RWPE1 (cell line): ENCODE results near the gene LASP1NB.

Source experiments
- CTCF ChIA-PET: fragments of 350-600 bp; sonication (Branson Sonifier 250); formaldehyde crosslinking; extraction: SDS; loops from one replicate; lab custom pipeline; 2021; lab: Yijun Ruan, JAX
- POLR2A ChIA-PET: fragments of 400-600 bp; formaldehyde crosslinking; extraction: SDS; loops from one replicate; lab custom pipeline; 2020; ENCODE audit warnings: antibody characterized with exemption; ENCODE audit not compliant: low non-redundant PET; lab: Yijun Ruan, JAX
- DNase-seq: peaks from one replicate; pipeline ENCODE4 v3.0.0; 2012; ENCODE audit warnings: low spot score
- H3K27ac ChIP-seq: fragments of 450-650 bp; 2 replicates; pipeline ENCODE4 v1.5.1; 2017
- CTCF ChIP-seq: fragments of 450-650 bp; conservative IDR thresholded peaks from 2 replicates; pipeline ENCODE4 v1.5.1; 2017; ENCODE audit warnings: low read depth, mild to moderate bottlenecking

Gene LASP1NB

GRCh38 chr17:38893607-38894006 lies 31.8 kb upstream of the LASP1NB start:
- ChIA-PET POLR2A (interaction anchor here (1.2 kb wide), 1 partner anchor 13 kb away, joined by 3 read pairs; no protein-coding TSS in a partner anchor), CTCF (interaction anchor here (0.6 kb wide), 1 partner anchor 164 kb away, joined by 3 read pairs; no protein-coding TSS in a partner anchor)
- no peak for DNase-seq
- H3K27ac ChIP-seq: peak overlapping the region; percentile 36
- TF ChIP-seq CTCF: no peak

GRCh38 chr17:38894276-38894675 lies 31.1 kb upstream of the LASP1NB start:
- H3K27ac ChIP-seq: peak overlapping the region; percentile 36
- DNase-seq: no peak
- CTCF ChIA-PET: no interaction called here
- TF ChIP-seq CTCF: no peak
- POLR2A ChIA-PET: interaction anchor here (1.2 kb wide), 1 partner anchor 14 kb away, joined by 3 read pairs; no protein-coding TSS in a partner anchor

GRCh38 chr17:38896346-38896954 lies 29.0 kb upstream of the LASP1NB start:
- no peak for TF ChIP-seq CTCF
- DNase-seq: no peak
- CTCF ChIA-PET: no interaction called here
- H3K27ac ChIP-seq: peak overlapping the region; percentile 61
- POLR2A ChIA-PET: no interaction called here

- H3K27ac ChIP-seq: peak overlapping the region; percentile 61
- no peak for TF ChIP-seq CTCF
- CTCF ChIA-PET: no interaction called here
- POLR2A ChIA-PET: no interaction called here
- no peak for DNase-seq
These were observed 28.2 kb upstream of the LASP1NB start for GRCh38 chr17:38897176-38897575.

- ChIA-PET CTCF (no interaction called here), POLR2A (no interaction called here)
- TF ChIP-seq CTCF: no peak
- no peak for DNase-seq
- peak overlapping the region; percentile 61 for H3K27ac ChIP-seq
These were observed 27.6 kb upstream of the LASP1NB start for GRCh38 chr17:38897671-38898290.

GRCh38 chr17:38898291-38898679 lies 27.1 kb upstream of the LASP1NB start:
- no peak for DNase-seq
- no peak for TF ChIP-seq CTCF
- H3K27ac ChIP-seq: peak overlapping the region; percentile 61
- POLR2A ChIA-PET: interaction anchor here (0.6 kb wide), 1 partner anchor 1247 kb away, joined by 3 read pairs; no protein-coding TSS in a partner anchor
- CTCF ChIA-PET: no interaction called here
